ENCODE measurements around the gene AHCYL2. TPM values are rescaled to one million over a fixed set of nuclear protein-coding genes. Genes with fewer than 3 reads are reported as not detected.

The AHCYL2 gene
- total RNA-seq, 4 donors from 2014 or later = 10.8 to 14.0 (median 13.7) TPM

GRCh38 chr7:129257168-129257567, 32.3 kb downstream of the AHCYL2 start:
- intact Hi-C loops (cut with DNase I) = no loop called here

GRCh38 chr7:129258649-129259389, 34.0 kb downstream of the AHCYL2 start:
- Histone ChIP-seq H3K4me1 (peaks cover 3 to 24% (median 6%) of the 10 kb centered on the region in 3 donors), H3K27me3 (no peaks in the 10 kb centered on the region), H3K36me3 (no peaks in the 10 kb centered on the region), H3K27ac (peak overlapping the region in 2 of 4 donors; percentile 12 to 23), H3K9me3 (no peaks in the 10 kb centered on the region), H3K4me3 (no peak overlapping the region)
- no peak for DNase-seq
- TF ChIP-seq POLR2A (IDR thresholded peaks at IDR 0.05) = no peak
- no peak for TF ChIP-seq CTCF (IDR thresholded peaks at IDR 0.05)
- intact Hi-C loops (cut with DNase I) = no loop called here
- 48 to 52% methylated on average over 4 of the region's 4 CpGs for WGBS, 2 donors

More at GRCh38 chr7:129257168-129257567, 32.3 kb downstream of the AHCYL2 start:
- H3K36me3 ChIP-seq = no peaks in the 10 kb centered on the region
- TF ChIP-seq CTCF (IDR thresholded peaks at IDR 0.05) (no peak), POLR2A (IDR thresholded peaks at IDR 0.05) (no peak)
- no peak overlapping the region for H3K4me3 ChIP-seq
- no peak overlapping the region for H3K27ac ChIP-seq
- no peak for DNase-seq
- peaks cover 3 to 24% (median 6%) of the 10 kb centered on the region in 3 donors for H3K4me1 ChIP-seq
- H3K27me3 ChIP-seq = no peaks in the 10 kb centered on the region
- H3K9me3 ChIP-seq = no peaks in the 10 kb centered on the region

- TF ChIP-seq POLR2A (IDR thresholded peaks at IDR 0.05) (no peak), CTCF (IDR thresholded peaks at IDR 0.05) (no peak)
- no peaks in the 10 kb centered on the region for H3K27me3 ChIP-seq
- 59 to 77% methylated on average over 2 of the region's 2 CpGs for WGBS, 2 donors
- no peak overlapping the region for H3K27ac ChIP-seq
- no peaks in the 10 kb centered on the region for H3K9me3 ChIP-seq
- intact Hi-C loops (cut with DNase I) = loop anchor here (5.0 kb wide), 1 partner anchor 35 kb away; the partner anchor contains the start of gene AHCYL2
- H3K4me1 ChIP-seq = peaks cover 3 to 42% (median 6%) of the 10 kb centered on the region in 3 donors
- H3K4me3 ChIP-seq = no peak overlapping the region
- no peak for DNase-seq
- H3K36me3 ChIP-seq = no peaks in the 10 kb centered on the region
Observed at GRCh38 chr7:129262324-129262723, 37.5 kb downstream of the AHCYL2 start.

GRCh38 chr7:129263168-129263567, 38.3 kb downstream of the AHCYL2 start:
- intact Hi-C loops (cut with DNase I) = loop anchor here (5.0 kb wide), 1 partner anchor 36 kb away; the partner anchor contains the start of gene AHCYL2
- no peak overlapping the region for H3K4me3 ChIP-seq
- peaks cover 3 to 42% (median 6%) of the 10 kb centered on the region in 3 donors for H3K4me1 ChIP-seq
- no peak for DNase-seq
- 68 to 87% methylated on average over 2 of the region's 2 CpGs for WGBS, 2 donors
- H3K36me3 ChIP-seq = no peaks in the 10 kb centered on the region
- H3K9me3 ChIP-seq = no peaks in the 10 kb centered on the region
- no peak for TF ChIP-seq POLR2A (IDR thresholded peaks at IDR 0.05)
- no peak for TF ChIP-seq CTCF (IDR thresholded peaks at IDR 0.05)
- no peaks in the 10 kb centered on the region for H3K27me3 ChIP-seq
- H3K27ac ChIP-seq = no peak overlapping the region

- 76 to 87% methylated on average over 4 of the region's 4 CpGs for WGBS, 2 donors
- Histone ChIP-seq H3K36me3 (no peaks in the 10 kb centered on the region), H3K9me3 (no peaks in the 10 kb centered on the region), H3K4me1 (peaks cover 3 to 31% (median 3%) of the 10 kb centered on the region in 3 donors), H3K4me3 (no peak overlapping the region), H3K27ac (no peak overlapping the region), H3K27me3 (no peaks in the 10 kb centered on the region)
- TF ChIP-seq POLR2A (IDR thresholded peaks at IDR 0.05) (no peak), CTCF (IDR thresholded peaks at IDR 0.05) (no peak)
- no peak for DNase-seq
- intact Hi-C loops (cut with DNase I) = loop anchor here (5.0 kb wide), 1 partner anchor 37 kb away; the partner anchor contains the start of gene AHCYL2
Observed at GRCh38 chr7:129264534-129264933, 39.7 kb downstream of the AHCYL2 start.
